ENCODE results near the gene ITCH. TPM values are rescaled to one million over a fixed set of nuclear protein-coding genes. Genes with fewer than 3 reads are reported as not detected.

The ITCH gene
- total and polyA plus RNA-seq, 7 donors, result 16.3 to 60.6 (median 50.2) TPM

DNA sequence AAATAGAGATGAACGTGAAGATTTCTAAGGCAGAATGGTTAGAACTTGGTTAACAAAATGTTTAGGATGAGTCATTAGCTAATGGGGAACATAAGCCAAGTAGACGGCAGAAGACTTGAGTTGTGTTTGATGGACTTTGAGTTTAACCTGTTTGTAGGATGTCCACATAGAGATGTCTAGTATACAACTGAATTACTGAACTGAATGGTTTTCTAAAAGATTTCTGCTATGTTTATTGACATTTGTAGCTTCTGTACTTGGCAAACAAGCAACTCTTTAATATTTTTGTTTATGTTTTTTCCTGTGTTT lies 98.7 kb downstream of the ITCH start:
- intact Hi-C loops (cut with DNase I), result no loop called here
- no peaks in the 10 kb centered on the region for H3K9me3 ChIP-seq
- no peak for TF ChIP-seq POLR2A (IDR thresholded peaks at IDR 0.05)
- no peak for TF ChIP-seq POLR2AphosphoS5 (IDR thresholded peaks at IDR 0.05)
- TF ChIP-seq CTCF (IDR thresholded peaks at IDR 0.05), result no peak
- TF ChIP-seq EP300 (IDR thresholded peaks at IDR 0.05), result no peak
- no peaks in the 10 kb centered on the region for H3K27me3 ChIP-seq
- H3K36me3 ChIP-seq, result peaks cover 4 to 53% (median 10%) of the 10 kb centered on the region in 4 donors
- peaks cover 0 to 12% (median 2%) of the 10 kb centered on the region in 4 donors for H3K4me1 ChIP-seq
- no peak for DNase-seq
- H3K4me3 ChIP-seq, result no peak overlapping the region
- no peak overlapping the region for H3K27ac ChIP-seq
- WGBS, 2 donors, result 71 to 82% methylated on average over 2 of the region's 2 CpGs

- no peak overlapping the region for H3K27ac ChIP-seq
- H3K9me3 ChIP-seq, result no peaks in the 10 kb centered on the region
- intact Hi-C loops (cut with DNase I), result no loop called here
- WGBS, 2 donors, result 90 to 96% methylated on average over 1 of the region's 1 CpG
- no peaks in the 10 kb centered on the region for H3K27me3 ChIP-seq
- H3K36me3 ChIP-seq, result peaks cover 0 to 68% (median 2%) of the 10 kb centered on the region in 4 donors
- DNase-seq, result no peak
- H3K4me1 ChIP-seq, result peaks cover 0 to 12% (median 0%) of the 10 kb centered on the region in 4 donors
- TF ChIP-seq EP300 (IDR thresholded peaks at IDR 0.05) (no peak), CTCF (IDR thresholded peaks at IDR 0.05) (no peak), POLR2A (IDR thresholded peaks at IDR 0.05) (no peak), POLR2AphosphoS5 (IDR thresholded peaks at IDR 0.05) (no peak)
- H3K4me3 ChIP-seq, result no peak overlapping the region
These were observed 105.9 kb downstream of the ITCH start for GRCh38 chr20:34468951-34469350.

- 72 to 81% methylated on average over 6 of the region's 6 CpGs for WGBS, 2 donors
- intact Hi-C loops (cut with DNase I), result no loop called here
These were observed 109.3 kb downstream of the ITCH start for GRCh38 chr20:34472246-34472925.

DNA sequence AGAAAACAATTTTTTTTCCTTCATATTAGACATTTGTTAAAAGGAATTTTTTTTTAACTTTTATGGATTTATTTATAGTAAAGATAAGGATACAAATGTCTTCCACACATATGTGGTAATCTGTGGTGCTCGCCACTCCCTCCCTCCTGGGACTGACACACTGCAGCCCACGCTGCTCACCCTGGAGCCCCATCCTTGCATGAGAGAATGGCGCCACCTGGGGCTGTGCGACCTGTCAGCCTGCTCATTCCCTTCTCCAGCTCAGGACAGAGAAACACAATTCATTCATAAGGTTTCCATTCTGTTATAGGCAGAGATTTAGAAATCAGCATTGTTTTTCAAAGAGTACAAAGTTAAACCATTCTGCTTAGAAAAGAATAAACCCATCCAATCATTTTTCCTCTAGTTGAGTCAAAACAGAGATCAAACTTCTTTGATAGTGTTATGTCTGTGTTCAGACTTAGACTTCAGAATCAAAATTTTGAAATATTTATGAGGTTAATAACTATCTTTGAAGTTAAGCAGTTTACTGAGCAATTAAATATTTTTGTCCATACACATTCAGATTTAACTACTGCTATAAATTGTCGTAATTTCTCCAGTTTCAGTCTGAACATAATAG lies 110.3 kb downstream of the ITCH start:
- 79 to 80% methylated on average over 5 of the region's 5 CpGs for WGBS, 2 donors
- peaks cover 0 to 19% (median 9%) of the 10 kb centered on the region in 4 donors for H3K4me1 ChIP-seq
- TF ChIP-seq POLR2AphosphoS5 (IDR thresholded peaks at IDR 0.05), result no peak
- TF ChIP-seq POLR2A (IDR thresholded peaks at IDR 0.05), result no peak
- no peak for TF ChIP-seq EP300 (IDR thresholded peaks at IDR 0.05)
- TF ChIP-seq CTCF (IDR thresholded peaks at IDR 0.05), result no peak
- intact Hi-C loops (cut with DNase I), result no loop called here
- H3K9me3 ChIP-seq, result no peaks in the 10 kb centered on the region
- no peak overlapping the region for H3K4me3 ChIP-seq
- no peaks in the 10 kb centered on the region for H3K27me3 ChIP-seq
- peaks cover 0 to 56% (median 5%) of the 10 kb centered on the region in 4 donors for H3K36me3 ChIP-seq
- no peak overlapping the region for H3K27ac ChIP-seq
- DNase-seq, result no peak

More at GRCh38 chr20:34472246-34472925, 109.3 kb downstream of the ITCH start:
- H3K9me3 ChIP-seq, result no peaks in the 10 kb centered on the region
- no peak for DNase-seq
- H3K4me1 ChIP-seq, result peaks cover 0 to 19% (median 9%) of the 10 kb centered on the region in 4 donors
- peaks cover 0 to 55% (median 2%) of the 10 kb centered on the region in 4 donors for H3K36me3 ChIP-seq
- no peak overlapping the region for H3K4me3 ChIP-seq
- no peaks in the 10 kb centered on the region for H3K27me3 ChIP-seq
- no peak for TF ChIP-seq POLR2A (IDR thresholded peaks at IDR 0.05)
- no peak for TF ChIP-seq CTCF (IDR thresholded peaks at IDR 0.05)
- no peak for TF ChIP-seq POLR2AphosphoS5 (IDR thresholded peaks at IDR 0.05)
- TF ChIP-seq EP300 (IDR thresholded peaks at IDR 0.05), result no peak
- peak overlapping the region in 1 of 4 donors; percentile 15 for H3K27ac ChIP-seq

Measured in sigmoid colon (tissue), 7 donors.